ENCODE results near the gene TNFSF13. TPM values are rescaled to one million over a fixed set of nuclear protein-coding genes. Genes with fewer than 3 reads are reported as not detected.

The TNFSF13 gene
- polyA plus RNA-seq, 1 donor from 2014 or later: 0.15 TPM

DNA sequence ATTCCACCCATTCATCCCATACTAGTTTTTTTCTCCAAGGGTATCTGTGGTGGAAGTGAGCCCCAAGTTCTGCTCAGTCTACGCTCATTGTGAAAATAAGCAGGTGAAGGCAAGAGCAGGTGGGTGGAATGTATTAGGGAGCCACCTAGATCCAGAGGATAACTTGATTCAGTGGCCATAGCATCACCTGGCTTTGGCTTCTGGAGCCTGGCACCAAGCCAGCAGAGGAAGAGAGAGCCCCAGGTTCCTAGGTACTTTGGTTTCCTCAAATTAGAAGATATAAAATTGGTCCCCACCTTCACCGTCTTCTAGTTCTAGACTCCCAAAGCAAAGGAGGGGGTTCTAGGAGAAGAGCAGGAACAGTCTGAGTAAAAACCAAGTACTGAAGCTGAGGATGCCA lies 52.1 kb downstream of the TNFSF13 start:
- Histone ChIP-seq H3K36me3 (ENCODE audit: insufficient read depth, low read length) (no peaks in the 10 kb centered on the region), H3K27ac (ENCODE audit: low read length) (no peak overlapping the region), H3K9me3 (ENCODE audit: low read length) (no peaks in the 10 kb centered on the region), H3F3A (ENCODE audit: insufficient read depth, low read length, poor library complexity, severe bottlenecking) (no peaks in the 10 kb centered on the region), H3K9ac (ENCODE audit: low read length) (no peak overlapping the region), H3K79me2 (replicated peaks; ENCODE audit: insufficient read depth, low read length) (peaks cover 64% of the 10 kb centered on the region), H3K27me3 (ENCODE audit: insufficient read depth, low read depth, low read length) (no peaks in the 10 kb centered on the region), H3K4me2 (ENCODE audit: low read length) (no peak overlapping the region), H4K20me1 (ENCODE audit: insufficient read depth) (no peaks in the 10 kb centered on the region), H3K4me3 (ENCODE audit: low read length) (peak overlapping the region; percentile 22), H2AFZ (ENCODE audit: low read depth, low read length) (no peak overlapping the region), H3K9me2 (ENCODE audit: insufficient read depth, low read length) (no peaks in the 10 kb centered on the region)
- TF ChIP-seq RAD21 (conservative IDR thresholded peaks at IDR 0.05): no peak
- no peak for TF ChIP-seq EZH2 (IDR thresholded peaks at IDR 0.05; ENCODE audit: borderline replicate concordance, insufficient read depth, low read length, poor library complexity, severe bottlenecking)
- TF ChIP-seq SMC3 (conservative IDR thresholded peaks at IDR 0.05; ENCODE audit: poor library complexity): no peak
- no peak for TF ChIP-seq MXI1 (conservative IDR thresholded peaks at IDR 0.05; ENCODE audit: poor library complexity, severe bottlenecking)
- TF ChIP-seq EP300 (conservative IDR thresholded peaks at IDR 0.05; ENCODE audit: poor library complexity, severe bottlenecking): no peak
- TF ChIP-seq, protein P1, sequence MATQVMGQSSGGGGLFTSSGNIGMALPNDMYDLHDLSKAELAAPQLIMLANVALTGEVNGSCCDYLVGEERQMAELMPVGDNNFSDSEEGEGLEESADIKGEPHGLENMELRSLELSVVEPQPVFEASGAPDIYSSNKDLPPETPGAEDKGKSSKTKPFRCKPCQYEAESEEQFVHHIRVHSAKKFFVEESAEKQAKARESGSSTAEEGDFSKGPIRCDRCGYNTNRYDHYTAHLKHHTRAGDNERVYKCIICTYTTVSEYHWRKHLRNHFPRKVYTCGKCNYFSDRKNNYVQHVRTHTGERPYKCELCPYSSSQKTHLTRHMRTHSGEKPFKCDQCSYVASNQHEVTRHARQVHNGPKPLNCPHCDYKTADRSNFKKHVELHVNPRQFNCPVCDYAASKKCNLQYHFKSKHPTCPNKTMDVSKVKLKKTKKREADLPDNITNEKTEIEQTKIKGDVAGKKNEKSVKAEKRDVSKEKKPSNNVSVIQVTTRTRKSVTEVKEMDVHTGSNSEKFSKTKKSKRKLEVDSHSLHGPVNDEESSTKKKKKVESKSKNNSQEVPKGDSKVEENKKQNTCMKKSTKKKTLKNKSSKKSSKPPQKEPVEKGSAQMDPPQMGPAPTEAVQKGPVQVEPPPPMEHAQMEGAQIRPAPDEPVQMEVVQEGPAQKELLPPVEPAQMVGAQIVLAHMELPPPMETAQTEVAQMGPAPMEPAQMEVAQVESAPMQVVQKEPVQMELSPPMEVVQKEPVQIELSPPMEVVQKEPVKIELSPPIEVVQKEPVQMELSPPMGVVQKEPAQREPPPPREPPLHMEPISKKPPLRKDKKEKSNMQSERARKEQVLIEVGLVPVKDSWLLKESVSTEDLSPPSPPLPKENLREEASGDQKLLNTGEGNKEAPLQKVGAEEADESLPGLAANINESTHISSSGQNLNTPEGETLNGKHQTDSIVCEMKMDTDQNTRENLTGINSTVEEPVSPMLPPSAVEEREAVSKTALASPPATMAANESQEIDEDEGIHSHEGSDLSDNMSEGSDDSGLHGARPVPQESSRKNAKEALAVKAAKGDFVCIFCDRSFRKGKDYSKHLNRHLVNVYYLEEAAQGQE (IDR thresholded peaks at IDR 0.05; ENCODE audit: borderline replicate concordance): no peak
- no peak for TF ChIP-seq TAF1 (IDR thresholded peaks at IDR 0.05; ENCODE audit: low read depth)
- TF ChIP-seq, protein P2, sequence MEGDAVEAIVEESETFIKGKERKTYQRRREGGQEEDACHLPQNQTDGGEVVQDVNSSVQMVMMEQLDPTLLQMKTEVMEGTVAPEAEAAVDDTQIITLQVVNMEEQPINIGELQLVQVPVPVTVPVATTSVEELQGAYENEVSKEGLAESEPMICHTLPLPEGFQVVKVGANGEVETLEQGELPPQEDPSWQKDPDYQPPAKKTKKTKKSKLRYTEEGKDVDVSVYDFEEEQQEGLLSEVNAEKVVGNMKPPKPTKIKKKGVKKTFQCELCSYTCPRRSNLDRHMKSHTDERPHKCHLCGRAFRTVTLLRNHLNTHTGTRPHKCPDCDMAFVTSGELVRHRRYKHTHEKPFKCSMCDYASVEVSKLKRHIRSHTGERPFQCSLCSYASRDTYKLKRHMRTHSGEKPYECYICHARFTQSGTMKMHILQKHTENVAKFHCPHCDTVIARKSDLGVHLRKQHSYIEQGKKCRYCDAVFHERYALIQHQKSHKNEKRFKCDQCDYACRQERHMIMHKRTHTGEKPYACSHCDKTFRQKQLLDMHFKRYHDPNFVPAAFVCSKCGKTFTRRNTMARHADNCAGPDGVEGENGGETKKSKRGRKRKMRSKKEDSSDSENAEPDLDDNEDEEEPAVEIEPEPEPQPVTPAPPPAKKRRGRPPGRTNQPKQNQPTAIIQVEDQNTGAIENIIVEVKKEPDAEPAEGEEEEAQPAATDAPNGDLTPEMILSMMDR (IDR thresholded peaks at IDR 0.05; ENCODE audit: poor library complexity, severe bottlenecking): no peak
- TF ChIP-seq POLR2AphosphoS5 (IDR thresholded peaks at IDR 0.05): no peak

Small RNA genes lying within 50 kb of the gene (small RNA-seq; reads per million reads assigned to genes)
- gene CD68: 0 reads per million in 3 experiments
- gene RF00019: 0 to 1.2 (median 0) reads per million in 3 experiments
- 0 reads per million in 3 experiments for gene SNORA48
- 0 reads per million in 3 experiments for gene SNORD10

Other genes with a start within 250 kb of the TNFSF13 start
- gene GPS2, start 243.4 kb upstream of the TNFSF13 start, polyA plus RNA-seq: 108 and 116 TPM in 2 replicates
- gene NEURL4, start 229.4 kb upstream of the TNFSF13 start, polyA plus RNA-seq: 58.4 and 61.0 TPM in 2 replicates
- gene ACAP1, start 222.2 kb upstream of the TNFSF13 start, polyA plus RNA-seq: 0.66 and 9.2 TPM in 2 replicates
- gene KCTD11, start 206.6 kb upstream of the TNFSF13 start, polyA plus RNA-seq: 2.8 TPM in 2 replicates
- not detected in 2 replicates for gene TMEM95, start 203.6 kb upstream of the TNFSF13 start, polyA plus RNA-seq
- 0.83 and 1.5 TPM in 2 replicates for gene TNK1, start 177.7 kb upstream of the TNFSF13 start, polyA plus RNA-seq
- 15.9 and 25.2 TPM in 2 replicates for gene PLSCR3, start 164.2 kb upstream of the TNFSF13 start, polyA plus RNA-seq
- 158 and 161 TPM in 2 replicates for gene TMEM256, start 154.7 kb upstream of the TNFSF13 start, polyA plus RNA-seq
- 13.8 and 21.5 TPM in 2 replicates for gene NLGN2, start 150.9 kb upstream of the TNFSF13 start, polyA plus RNA-seq
- not detected in 2 replicates for gene SPEM1, start 138.4 kb upstream of the TNFSF13 start, polyA plus RNA-seq
- gene SPEM2, start 133.1 kb upstream of the TNFSF13 start, polyA plus RNA-seq: not detected in 2 replicates
- gene SPEM3, start 129.9 kb upstream of the TNFSF13 start, polyA plus RNA-seq: not detected in 2 replicates
- gene TMEM102, start 123.3 kb upstream of the TNFSF13 start, polyA plus RNA-seq: 0.14 TPM in 1 of 2 replicates, not detected in the other
- 15.8 and 16.4 TPM in 2 replicates for gene FGF11, start 119.2 kb upstream of the TNFSF13 start, polyA plus RNA-seq
- 17.9 and 18.2 TPM in 2 replicates for gene CHRNB1, start 113.7 kb upstream of the TNFSF13 start, polyA plus RNA-seq
- gene ZBTB4, start 79.1 kb upstream of the TNFSF13 start, polyA plus RNA-seq: 8.0 and 9.2 TPM in 2 replicates
- gene SLC35G6, start 77.3 kb upstream of the TNFSF13 start, polyA plus RNA-seq: not detected in 2 replicates
- 9.1 and 22.6 TPM in 2 replicates for gene POLR2A, start 74.4 kb upstream of the TNFSF13 start, polyA plus RNA-seq
- not detected in 2 replicates for gene TNFSF12, start 9.7 kb upstream of the TNFSF13 start, polyA plus RNA-seq
- 148 and 151 TPM in 2 replicates for gene SENP3, start 3.2 kb downstream of the TNFSF13 start, polyA plus RNA-seq
- not detected in 2 replicates for gene CD68, start 20.9 kb downstream of the TNFSF13 start, polyA plus RNA-seq
- 110 and 118 TPM in 2 replicates for gene MPDU1, start 25.1 kb downstream of the TNFSF13 start, polyA plus RNA-seq
- 0.47 and 1.5 TPM in 2 replicates for gene SOX15, start 31.3 kb downstream of the TNFSF13 start, polyA plus RNA-seq
- gene FXR2, start 56.1 kb downstream of the TNFSF13 start, polyA plus RNA-seq: 118 and 130 TPM in 2 replicates
- gene SAT2, start 69.1 kb downstream of the TNFSF13 start, polyA plus RNA-seq: 303 and 330 TPM in 2 replicates
- gene SHBG, start 71.4 kb downstream of the TNFSF13 start, polyA plus RNA-seq: 0.90 and 3.2 TPM in 2 replicates
- 3.2 and 4.2 TPM in 2 replicates for gene ATP1B2, start 92.2 kb downstream of the TNFSF13 start, polyA plus RNA-seq
- gene TP53, start 128.7 kb downstream of the TNFSF13 start, polyA plus RNA-seq: 13.8 and 14.3 TPM in 2 replicates
- 20.1 and 22.4 TPM in 2 replicates for gene WRAP53, start 129.7 kb downstream of the TNFSF13 start, polyA plus RNA-seq
- gene EFNB3, start 146.5 kb downstream of the TNFSF13 start, polyA plus RNA-seq: 36.4 and 46.5 TPM in 2 replicates
- gene DNAH2, start 159.0 kb downstream of the TNFSF13 start, polyA plus RNA-seq: 2.0 and 2.1 TPM in 2 replicates